ENCODE measurements around the gene POLR3B.
"Not testable (repeated sequence)": the region's sequence is repeated elsewhere in the genome, so short reads cannot be mapped to it uniquely, and the experiment has no call there.

POLR3B gene

DNA sequence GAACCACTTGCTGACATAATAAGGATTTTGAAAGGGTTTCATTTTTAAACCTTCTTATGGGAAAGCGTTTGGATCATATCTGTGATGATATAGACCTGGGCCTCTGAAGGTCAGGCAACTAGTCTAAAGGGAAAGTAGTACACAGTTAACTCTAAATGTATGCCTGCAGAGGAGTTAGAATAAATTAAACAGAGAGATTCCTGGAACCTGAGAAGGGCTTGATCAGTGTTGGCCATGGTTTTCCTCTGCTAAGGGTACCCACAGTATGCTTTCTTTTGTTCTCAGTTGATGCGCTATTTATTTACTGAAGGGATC is 14.4 kb upstream of the POLR3B start:
- no peak for DNase-seq

DNA sequence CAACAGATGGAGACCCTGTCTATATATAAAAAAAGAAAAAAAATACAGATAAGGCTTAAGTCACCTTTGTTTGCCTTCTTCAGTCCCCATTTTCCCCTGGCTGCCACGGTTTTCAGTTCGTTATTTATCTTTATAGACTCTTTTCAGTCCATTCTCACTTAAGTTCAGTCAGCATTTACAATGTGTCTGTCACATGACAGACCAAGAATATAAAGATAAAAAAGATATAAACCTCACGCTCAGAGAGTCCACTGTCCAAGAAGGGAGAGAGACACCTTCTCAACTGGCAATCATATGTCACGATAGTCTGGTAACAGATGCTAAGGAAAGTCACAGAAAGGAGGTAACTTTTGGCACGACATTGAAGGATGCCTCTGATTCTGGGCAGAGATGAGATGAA is 13.4 kb upstream of the POLR3B start:
- no peak for DNase-seq

DNA sequence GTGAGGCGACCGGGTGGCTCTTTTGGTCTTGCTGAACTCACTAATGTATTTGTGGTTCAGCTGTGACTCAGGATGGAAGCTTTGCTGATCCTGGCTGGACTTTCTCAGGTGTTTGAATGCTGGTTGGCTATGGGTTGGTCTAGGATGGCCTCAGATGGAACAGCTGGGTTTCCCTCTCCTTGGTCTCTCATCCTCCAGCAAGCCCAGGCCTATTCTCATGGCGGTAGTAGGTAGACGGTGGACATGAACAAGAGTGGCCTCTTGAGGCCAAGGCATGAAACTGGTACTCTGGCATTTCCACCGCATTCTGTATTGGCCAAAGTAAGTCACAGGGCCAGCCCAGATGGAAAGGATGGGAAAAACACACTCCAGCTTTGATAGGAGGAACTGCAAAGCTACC is 11.8 kb upstream of the POLR3B start:
- no peak for DNase-seq

DNA sequence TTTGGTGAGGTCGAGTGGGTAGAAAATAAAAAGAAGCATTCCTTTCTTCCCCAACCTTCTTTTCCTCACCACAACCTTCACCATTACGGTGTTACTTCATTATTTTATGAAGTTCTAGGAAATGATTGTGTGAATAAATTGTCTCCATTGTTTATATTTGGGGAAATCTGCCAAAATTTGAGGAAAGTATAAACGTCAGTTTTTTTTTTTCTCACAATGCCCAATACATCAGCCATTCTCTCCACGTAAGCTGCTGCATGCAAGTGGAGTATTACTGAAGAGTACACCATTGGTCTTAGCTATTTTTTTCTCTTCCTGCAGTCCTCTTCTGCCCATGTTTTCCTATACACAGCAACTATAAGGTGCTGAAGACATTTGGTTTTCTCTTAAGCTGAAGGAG is 9.1 kb upstream of the POLR3B start:
- DNase-seq, result no peak

DNA sequence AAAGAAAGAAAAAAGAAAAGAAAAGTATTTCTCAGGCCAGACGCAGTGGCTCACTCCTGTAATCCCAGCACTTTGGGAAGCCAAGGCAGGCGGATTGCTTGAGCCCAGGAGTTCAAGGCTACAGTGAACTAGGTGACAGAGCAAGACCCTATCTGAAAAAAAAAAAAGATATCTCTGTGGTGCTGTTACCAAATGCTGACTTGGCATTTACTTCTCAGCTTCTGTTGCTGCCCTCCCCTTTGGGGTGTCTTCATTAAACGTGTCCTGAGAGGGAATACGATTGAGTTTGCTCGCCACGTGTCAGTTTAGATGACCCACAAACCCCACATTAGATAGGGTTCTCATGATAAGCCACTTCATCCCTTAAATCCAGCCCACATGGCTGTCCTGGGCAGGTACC is 4.4 kb upstream of the POLR3B start:
- DNase-seq, result no peak

DNA sequence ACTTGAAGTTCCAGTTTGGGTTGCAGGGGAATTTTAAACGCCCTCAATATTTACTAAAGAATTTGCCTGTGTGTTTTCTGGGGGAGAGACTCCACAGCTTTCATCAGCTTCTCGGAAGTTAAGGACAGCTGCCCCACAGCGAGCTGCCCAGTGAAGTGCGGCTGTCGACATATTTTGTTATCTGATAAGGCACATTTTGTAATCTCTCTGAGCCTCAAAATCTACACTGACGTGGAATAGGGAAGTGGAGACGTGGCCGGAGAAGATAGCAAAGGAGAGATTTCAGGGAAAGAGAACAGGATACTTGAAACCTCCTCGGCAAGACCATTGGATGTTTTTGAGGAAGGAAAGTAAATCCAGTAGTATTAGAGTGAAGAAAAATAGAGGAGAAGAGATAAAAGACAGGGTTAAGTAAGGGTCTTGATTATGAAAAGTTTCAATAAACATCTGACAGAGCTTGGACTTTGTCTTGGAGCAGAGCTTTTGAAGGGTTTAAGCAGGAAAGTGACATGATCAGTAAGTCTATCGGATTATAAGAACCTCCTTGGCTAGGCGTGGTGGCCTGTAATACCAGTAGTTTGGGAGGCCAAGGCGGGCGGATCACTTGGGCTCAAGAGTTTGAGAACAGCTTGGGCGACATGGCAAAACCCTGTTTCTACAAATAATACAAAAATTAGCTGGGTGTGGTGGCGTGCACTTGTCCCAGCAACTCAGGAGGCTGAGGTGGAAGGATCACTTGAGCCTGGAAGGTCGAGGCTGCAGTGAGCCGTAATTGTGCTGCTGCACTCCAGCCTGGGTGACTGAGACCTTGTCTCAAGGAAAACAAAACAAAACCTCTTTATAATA is 1.1 kb downstream of the POLR3B start:
- no peak for DNase-seq

DNA sequence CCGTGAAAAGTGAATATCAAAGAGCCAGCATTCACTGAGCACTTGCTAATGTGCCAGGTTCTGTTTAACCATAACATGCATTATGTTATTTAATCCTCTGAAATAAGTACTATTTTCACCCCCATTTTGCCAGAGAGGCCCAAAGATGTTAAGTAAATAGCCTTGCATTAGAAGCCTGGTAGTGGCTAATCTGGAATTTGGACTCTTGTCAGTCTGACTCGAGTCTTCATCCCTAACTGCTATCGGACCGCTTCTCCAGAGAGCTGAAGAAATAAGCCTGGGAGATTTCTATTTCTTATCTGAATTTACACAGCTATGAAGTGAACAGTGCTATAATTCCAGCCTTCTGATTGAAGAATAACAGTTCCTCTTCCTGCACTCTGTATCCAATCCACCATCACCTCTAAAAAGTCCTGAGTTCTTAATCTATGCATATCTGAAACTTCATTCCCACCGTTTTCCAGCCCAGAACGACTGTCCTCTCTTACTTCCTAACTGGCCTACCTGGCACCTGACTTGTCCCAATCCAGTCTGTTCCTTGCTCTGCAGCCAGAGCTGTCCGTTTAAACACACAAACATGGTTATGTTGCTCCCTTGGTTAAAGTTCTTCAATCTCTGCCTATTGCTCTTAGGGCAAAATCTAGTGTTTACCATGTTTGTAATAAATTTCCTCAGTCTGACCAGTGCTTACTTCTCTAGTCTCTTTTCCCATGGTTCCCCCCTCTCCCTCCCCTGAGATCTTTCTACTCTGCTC is 2.3 kb downstream of the POLR3B start:
- no peak for DNase-seq

DNA sequence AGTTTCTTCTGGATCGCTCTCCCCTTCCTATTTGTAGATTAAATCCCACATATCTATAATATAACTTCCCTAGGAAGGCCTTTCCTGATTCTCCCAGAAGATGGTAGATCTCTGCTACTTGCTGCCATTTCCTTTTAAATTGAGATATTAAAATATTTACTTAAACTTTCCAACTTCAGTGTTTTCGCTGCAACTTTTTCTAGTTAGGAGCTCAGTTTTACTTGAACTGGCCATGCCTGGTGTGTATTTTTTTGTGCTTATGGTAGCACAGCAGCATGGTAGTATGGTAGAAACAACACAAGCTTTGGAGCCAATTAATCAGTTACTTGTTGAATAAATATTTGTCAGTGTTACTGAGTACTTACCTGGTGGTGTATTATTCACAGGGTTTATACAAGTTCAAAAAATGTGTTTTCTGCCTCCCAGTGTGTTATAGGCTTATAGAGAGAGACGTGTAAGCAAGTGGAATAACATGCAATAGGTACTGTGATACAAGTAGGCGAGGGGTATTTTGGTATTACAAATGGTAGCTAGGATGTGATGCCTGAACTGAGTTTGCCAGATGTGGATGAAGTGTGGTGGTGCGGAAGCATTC is 2.9 kb downstream of the POLR3B start:
- no peak for DNase-seq

DNA sequence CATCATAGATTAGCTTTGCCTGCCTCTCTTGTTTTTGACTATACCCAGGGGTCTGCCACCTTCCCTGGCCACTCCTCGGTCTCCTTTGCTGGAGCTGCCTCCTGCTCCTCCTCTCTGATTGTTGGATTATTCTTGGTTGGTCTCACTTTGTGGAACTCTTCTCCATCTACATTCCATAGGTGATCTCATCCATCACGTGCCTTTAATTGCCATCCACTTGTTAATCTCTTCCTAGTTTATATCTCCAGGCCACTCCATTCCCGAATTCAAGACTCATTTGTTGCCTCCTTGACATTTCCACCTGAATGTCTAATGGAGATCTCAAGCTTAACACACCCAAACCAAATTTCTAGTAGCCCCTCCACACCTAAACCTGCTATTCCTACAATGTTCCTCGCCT is 5.4 kb downstream of the POLR3B start:
- no peak for DNase-seq

DNA sequence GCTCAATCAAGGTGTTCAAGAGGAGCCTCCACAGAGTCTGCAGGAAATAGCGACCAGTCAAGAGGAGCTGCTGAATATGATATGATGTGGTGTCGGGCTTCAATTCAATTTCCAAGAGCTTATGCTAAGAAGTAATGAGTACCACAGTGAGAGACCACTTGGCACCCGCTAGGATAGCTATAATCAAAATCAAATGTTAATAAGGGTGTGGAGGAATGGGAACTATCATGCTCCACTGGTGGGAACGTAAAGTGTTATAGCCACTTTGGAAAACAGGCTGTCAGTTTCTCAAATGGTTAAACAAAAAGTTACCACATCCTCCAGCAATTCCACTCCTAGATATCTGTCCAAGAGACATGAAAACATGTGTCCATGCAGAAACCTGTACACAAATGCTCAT is 6.7 kb downstream of the POLR3B start:
- DNase-seq, result no peak

DNA sequence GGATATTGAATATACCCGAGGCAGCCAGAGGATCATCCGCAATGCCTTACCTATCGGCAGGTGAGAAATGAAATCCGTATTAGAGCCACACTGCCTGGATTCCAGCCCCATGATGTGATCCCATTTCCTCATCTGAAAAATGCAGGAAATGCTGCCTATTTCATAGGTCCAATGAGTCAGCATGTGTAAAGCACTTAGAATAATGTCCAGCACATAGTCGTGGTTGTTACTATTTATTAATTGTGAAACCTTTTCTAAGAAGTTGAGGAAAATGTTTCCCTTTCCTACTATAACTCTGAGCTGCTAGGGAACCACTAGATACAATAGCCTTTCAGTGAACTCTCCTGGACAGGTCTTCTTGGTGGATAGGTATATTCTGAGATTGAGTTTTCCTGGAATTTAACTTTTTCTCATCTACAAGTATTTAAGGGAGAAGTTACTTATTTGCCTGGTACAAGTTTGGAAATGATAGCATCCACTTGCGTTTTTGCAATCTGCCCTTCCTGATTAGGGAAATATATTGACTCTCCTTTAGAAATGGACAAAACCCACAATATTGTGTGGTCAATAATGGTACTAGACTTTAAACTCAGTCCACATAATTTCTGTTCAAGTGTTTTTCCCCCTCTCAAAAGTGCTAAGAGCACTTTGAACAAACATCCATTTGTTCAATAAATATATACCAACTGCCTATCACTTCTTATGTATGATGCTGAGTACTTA is 12.2 kb downstream of the POLR3B start:
- no peak for DNase-seq

DNA sequence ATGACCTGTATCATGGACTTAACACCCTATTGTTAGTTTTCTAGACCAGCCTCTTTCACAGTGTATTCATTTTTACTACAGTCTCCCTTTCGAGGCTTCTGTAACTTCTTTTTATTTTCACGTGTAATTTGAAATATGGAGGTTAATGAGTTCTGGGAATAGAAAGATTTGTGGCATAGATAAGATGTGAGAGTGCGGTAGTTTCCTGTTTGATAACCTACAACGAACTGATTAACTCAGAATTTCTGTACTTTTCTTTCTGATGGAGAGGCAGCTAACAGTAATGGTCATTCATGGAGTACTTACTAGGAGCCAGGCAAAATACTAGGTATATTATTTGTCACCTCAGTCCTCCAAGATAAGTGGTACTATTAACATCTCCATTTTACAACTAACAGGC is 21.2 kb downstream of the POLR3B start:
- DNase-seq, result no peak

DNA sequence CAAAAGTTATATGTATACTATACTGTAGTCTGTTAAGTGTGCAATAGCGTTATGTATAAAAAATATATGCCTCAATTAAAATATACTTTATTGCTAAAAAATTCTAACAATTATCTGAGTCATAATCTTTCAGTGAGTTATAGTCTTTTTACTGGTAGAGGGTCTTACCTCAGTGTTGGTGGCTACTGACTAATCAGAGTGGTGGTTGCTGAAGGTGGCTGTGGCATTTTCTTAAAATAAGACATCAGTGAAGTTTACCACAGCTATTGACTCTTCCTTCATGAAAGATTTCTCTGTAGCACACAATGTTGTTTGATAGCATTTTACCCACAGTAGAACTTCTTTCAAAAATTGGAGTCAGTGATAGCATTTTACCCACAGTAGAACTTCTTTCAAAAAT is 23.4 kb downstream of the POLR3B start:
- no peak for DNase-seq

DNA sequence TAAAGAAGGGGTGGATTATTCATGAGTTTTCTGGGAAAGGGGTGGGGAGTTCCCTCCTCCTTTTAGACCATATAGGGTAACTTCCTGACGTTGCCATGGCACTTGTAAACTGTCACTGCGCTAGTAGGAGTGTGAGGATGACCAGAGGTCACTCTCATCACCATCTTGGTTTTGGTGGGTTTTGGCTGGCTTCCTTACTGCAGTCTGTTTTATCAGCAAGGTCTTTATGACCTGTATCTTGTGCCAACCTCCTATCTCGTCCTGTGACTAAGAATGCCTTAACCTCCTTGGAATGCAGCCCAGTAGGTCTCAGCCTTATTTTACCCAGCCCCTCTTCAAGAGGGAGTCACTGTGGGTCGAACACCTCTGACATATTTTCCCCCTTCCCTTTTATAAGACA is 24.3 kb downstream of the POLR3B start:
- DNase-seq, result not testable (repeated sequence)

DNA sequence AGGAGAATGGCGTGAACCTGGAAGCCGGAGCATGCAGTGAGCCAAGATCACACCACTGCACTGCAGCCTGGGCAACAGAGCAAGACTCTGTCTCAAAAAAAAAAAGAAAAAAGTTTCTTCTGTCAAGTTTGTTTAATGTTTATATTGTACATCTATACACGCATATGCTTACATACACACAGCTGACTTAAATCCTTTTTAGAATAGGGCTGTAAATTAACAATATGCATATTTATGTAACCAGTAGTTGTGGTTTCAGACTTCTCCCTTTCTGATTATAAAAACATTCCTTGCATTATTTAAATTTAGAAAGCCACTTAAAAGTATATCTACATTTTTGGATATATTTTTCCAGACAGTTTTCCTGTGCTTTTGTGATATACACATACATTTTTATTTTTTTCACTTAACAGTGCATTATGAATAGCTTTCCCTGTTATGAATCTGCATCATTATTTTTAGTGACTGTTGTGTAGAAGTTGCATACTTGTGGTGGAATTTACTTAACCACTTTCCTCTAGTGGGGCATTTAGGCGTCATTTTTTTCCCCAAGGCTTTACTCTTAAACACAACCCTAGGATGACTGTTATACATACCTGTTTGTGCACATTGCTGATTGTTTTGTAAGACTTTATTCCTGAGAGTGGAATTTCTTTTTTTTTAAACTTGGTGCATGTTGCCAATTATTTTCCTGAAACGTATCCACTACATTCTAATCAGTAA is 29.4 kb downstream of the POLR3B start:
- no peak for DNase-seq

DNA sequence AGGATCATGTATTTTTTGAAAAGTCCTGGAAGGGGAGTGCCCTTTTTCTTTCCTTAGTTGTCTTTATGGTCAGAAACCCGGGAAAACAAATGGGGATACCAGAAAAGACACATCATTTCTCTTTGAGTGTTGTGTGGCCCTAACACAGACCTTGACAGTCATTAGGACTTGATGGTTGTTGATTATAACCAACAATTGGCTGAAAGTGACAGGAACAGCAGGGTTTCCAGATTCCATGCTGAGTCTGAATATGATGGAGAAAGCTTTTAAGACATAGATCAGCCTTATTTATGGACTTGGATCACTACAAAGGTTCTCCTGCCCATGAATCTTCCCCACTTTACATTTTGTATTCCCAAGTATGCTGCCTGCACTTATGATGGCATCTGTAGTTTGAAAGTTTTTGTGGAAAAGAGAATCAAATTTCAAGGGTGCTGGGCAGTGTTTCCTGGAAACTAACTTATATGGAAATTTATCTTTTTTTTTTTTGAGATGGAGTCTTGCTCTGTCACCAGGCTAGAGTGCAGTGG is 30.4 kb downstream of the POLR3B start:
- DNase-seq, result no peak

DNA sequence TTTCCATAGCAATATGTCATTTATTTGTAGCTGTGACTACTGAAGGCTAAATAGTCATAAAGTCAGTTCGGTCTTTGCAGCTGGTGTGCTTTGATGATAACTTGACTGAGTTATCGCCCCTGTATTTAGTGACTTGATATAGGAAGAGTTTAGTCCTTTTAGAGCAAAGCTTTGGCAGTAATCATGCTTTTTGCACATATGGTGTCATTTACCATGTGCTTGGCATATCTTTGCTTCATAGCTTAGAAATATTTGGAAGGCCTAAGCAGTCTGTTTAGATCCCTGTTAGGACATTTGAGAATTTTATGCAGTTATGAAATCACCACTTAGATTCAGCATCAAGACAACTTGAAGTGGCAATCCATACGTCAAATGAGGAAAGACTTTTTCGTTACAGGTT is 31.6 kb downstream of the POLR3B start:
- no peak for DNase-seq

DNA sequence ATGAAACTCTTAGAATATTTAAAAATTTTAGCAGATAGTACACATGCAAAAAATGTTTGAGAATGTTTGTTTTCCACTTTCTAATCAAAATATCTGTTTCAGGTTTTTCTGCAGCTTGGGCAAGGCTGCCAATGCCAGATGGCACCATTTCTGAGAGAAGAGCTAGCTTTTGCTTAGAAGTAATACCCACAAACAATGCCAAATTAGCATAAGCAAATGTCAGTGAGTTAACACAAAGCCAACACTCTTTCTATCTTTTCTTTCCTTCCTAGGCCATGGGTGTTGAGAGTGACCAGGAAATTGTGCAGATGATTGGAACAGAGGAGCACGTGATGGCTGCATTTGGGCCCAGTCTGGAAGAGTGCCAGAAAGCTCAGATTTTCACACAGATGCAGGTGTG is 35.2 kb downstream of the POLR3B start:
- DNase-seq, result no peak

DNA sequence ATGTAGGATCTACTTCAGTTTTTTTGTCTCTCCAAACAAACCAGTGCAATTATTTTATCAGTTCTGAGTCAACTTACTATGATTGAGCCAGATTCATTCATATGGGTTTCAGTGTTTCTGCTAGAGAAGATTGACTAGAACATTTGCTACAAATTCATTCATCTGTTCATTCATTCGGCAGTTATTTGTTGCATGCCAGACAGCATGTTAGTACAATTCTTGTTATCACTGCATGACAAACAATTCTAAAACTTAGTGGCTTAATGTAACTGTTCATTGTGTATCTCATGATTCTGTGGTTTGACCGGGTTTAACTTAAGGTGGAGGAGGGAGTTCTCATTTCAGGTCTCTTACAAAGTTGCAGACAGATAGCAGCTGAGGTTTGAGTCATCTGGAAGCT is 52.3 kb downstream of the POLR3B start:
- DNase-seq, result no peak

DNA sequence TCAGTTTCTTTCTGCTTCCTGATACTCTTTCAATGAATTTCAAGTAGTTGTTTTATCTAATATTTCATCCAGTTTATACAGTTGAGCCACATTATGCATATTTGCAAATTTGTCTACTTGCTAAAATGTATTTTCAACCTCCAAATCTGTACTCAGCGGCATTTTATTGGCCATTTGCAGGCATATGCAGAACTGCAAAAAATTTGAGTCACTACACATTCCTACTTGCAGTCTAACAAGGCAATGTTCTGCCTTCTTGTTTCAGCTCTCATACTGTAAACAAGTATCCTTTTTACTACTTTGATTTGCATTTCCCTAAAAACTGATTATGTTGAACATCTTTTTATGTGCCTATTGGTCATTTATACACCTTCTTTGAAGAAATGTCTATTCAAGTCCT is 55.0 kb downstream of the POLR3B start:
- no peak for DNase-seq

DNA sequence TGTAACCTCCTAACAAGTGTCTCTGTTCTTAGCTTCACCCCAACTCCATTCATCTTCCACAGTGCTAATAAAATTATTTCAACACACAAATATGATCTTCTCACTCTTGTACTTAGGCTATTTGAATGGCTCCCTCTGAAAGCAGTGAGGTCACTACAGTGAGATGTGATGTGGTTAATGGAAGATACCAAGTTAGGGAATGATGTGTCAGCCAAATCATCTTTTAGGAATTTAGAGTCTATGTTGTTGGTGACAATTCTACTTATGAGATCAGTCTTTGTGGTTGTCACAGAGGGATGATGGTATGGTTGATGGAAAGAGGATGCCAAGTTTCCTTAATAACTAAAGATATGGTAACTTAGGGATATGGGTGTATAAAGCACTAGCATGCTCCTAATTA is 57.6 kb downstream of the POLR3B start:
- no peak for DNase-seq

DNA sequence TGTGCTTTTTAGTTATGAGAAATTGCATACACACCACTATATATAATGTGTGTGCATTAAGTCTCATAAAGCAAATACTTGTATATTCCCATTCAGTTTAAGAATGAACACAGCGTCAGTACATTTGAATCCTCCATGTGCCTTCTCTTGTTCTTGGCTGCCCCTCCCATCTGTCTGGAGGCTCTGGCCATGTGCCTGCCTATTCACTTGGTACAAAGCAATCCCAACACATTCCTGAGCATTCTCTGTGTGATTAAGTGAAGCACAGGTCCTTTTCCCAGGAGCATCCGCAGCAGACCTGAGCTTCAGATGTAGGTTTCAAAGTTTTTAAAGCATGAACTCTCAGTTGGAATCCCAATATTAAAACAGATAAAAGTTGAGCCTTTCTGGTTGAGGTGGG is 58.7 kb downstream of the POLR3B start:
- no peak for DNase-seq
